ENCODE data around the gene ANKS1A.
"Not testable (repeated sequence)": the region's sequence is repeated elsewhere in the genome, so short reads cannot be mapped to it uniquely, and the experiment has no call there.

The ANKS1A gene

DNA sequence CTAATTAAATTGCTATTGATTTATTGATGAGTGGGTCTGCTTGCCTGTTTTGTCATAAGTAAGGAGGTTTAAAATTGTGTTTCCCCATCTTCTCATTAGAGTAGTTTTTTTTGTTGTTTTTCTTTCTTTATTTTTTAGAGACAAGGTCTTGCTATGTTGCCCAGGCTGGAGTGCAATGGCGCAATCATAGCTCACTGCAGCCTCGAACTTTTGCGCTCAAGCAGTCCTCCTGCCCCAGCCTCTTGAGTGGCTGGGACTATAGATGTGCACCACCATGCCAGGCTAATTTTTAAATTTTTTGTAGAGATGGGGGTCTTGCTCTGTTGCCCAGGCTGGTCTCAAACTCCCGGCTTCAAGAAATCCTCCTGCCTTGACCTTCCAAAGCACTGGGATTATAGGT, 31.0 kb downstream of the ANKS1A start:
- no peak for DNase-seq

DNA sequence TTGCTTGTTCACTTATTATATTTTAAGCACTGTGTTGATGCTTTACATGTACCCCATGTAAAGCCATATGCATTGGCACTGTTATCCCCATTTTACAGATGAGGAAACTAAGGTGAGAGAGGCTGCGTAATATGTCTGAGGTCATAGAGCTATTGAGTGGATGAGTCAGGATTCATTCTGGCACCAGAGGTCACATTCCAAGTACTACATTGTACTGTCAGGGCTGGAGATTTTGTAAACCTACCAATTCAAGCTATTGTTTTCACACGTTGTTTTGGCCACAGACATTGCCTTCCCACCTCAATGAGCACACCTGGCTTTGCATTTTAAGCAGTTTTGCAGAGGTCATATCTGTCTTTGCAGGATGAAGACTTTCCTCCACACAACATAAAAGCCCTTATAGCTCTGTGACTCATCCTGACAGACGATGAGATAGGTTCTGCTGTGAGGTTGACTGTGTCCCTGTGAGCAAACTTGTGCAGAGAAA, 33.2 kb downstream of the ANKS1A start:
- no peak for DNase-seq

DNA sequence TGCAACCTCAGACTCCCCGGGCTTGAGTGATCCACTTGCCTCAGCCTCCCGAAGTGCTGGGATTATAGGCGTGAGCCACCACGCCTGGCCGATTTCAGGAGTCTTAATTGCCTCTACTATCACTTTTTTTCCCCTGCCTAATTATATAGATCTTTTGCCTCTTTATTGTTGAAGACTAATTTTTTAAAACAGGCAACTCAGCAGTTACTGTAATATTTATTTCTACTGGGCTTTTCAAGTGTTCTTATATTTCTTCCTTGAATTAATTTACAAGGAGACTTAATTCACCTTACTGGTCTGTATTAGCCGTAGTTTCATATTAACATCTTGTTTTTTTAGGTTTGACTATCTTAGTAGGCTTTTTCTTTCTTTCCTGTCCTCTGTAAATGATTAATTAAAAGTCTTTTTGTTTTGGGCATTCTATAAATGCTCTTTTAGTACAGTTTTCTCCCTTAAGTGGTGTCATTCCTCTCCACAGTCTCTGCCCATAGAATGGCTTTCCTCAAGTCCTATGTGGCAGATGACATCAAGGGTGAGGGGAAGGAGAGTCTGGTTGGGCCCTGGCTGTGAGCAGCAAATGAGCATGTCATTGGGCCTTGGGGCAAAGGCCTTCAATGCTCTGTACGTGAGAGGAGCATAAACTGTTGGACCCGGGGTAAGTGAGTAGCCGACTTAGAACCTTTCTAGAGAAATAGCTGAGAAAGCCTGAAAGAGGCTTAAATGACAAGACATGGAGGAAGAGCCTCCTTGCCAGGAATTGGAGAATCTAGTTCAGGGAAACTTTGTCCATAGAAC, 36.0 kb downstream of the ANKS1A start:
- no peak for DNase-seq

DNA sequence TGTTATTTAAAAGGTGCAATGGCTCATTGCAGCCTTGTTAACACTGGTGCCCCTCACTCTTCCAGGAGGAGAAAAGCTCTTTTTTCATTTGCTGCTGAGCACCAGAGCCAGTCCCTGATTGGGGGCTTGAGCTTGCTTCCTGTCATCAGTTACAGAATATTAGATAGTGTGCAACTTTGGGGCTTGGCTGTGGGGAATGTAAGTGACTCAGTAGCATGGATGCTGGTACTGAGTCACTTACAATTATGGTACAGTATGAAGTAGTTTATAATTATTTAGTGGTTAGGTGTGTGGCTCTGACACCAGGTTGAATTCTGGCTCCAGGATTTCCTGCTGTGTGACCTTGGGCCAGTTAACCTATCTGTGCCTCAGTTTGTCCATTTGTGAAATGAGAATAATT, 37.6 kb downstream of the ANKS1A start:
- DNase-seq, result no peak

DNA sequence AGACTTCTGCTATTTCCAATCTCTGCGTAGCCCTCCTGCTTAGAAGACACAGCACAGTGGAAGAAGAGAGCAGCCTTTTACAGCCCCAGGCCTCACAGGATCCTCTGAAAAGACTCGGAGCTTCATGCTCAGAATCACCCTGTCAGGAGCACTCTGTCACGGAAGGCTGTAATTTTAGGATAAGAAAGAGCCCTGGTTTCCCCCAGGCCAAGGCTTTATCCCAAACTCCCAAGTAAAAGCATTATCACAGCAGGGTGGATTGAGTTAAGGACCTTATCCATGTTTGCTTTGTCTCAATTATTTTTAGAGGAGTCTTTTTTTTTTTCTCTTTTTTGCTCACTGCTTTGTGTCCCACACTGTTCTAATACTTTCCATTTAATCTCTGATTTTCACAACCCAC, 39.2 kb downstream of the ANKS1A start:
- no peak for DNase-seq

DNA sequence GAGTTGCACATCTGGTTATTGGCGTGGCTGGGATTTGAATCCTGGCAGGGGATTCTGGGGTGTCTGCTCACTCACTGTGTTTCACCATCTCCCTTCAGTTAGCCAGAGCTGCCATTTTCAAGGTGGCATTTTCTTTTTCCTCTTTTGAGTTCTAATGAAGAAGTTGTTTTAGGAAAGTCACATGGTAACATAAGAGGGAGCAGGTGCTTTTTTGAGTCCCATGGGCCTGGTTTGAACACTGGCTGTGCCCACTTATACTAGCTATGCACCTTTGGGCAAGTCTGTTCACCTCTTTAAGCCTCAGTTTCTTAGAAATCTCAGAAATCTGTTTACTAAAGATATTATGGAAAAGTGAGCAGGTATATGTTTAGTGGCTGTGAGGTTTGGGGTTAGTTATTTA, 39.6 kb downstream of the ANKS1A start:
- no peak for DNase-seq

DNA sequence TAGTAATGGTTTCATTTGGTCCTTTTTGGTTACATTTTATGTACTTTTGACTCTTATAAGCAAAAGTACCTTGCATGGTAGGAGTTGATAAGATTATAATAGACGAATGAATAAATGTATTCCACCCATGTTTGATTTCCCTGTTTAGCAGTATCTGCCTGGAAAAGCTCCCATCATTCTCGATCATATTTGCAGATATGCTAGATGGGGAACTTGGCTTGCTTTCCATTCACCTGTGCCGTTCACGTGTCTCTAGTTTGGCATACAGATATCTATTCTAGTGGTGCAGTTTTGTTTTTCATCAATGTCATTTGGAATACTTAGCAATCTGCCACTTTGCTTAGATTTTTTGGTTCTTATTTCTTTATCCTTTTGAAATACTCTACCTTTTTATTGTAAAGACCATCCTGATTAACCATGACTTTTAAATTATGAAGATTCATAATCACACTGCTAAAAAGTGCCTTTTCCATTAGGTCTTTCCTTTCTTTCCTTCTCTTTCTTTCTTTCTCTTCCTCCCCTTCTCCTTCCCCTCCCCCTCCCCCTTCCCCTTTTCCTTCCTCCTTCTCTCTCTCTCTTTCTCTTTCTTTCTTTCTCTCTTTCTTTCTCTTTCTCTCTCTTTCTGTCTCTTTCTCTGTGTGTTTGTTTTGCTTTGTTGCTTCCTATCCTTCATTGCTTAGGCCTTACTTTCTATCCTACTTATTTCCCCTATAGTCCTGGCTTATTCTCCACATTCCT, 40.4 kb downstream of the ANKS1A start:
- DNase-seq, result no peak

DNA sequence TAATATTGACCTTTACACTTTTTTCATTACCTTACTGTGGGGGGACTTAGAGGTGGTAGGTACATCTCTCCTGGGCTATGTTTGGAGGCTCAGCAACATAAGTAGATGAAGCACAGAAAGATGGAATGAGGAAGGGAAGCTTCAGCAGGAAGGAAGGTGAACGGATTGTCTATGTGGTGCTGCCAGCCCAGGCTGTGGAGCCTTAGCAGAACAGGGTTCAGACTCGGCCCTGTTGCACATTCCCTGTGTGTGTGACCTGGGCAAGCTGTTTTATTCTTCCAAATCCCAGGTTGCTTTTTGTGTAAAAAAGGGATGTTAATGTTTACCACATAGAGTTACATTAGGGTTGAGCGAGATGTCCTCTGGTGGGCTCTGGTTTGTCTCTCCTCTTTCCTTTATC, 41.2 kb downstream of the ANKS1A start:
- DNase-seq, result no peak

DNA sequence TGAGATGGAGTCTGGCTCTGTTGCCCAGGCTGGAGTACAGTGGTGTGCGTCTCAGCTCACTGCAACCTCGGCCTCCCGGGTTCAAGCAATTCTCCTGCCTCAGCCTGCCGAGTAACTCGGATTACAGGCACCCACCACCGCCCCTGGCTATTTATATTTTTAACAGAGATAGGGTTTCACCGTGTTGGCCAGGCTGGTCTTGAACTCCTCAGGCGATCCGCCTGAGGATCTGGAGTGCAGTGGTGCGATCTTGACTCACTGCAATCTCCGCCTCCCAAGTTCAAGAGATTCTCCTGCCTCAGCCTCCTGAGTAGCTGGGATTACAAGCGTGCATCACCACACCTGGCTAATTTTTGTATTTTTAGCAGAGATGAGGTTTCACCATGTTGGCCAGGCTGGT, 43.1 kb downstream of the ANKS1A start:
- not testable (repeated sequence) for DNase-seq

DNA sequence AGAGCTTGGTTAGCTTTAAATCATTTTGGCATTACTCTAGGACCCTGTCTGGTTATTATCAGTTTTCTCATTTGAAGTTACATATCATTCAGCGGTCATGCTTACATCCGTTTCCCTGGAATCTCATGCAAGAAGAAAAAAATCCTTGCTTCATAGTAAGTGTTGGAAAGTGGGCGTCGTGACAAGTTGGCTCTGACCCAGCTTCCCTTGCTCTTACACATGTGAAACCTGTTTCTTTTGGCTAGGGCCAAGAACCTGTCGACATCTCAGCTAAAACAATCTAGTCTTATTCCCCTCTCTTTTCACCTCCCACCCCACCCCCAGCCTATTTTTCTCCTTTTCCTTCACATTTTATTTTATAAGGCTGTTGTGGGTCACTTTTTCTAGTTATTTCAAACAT, 45.5 kb downstream of the ANKS1A start:
- no peak for DNase-seq

DNA sequence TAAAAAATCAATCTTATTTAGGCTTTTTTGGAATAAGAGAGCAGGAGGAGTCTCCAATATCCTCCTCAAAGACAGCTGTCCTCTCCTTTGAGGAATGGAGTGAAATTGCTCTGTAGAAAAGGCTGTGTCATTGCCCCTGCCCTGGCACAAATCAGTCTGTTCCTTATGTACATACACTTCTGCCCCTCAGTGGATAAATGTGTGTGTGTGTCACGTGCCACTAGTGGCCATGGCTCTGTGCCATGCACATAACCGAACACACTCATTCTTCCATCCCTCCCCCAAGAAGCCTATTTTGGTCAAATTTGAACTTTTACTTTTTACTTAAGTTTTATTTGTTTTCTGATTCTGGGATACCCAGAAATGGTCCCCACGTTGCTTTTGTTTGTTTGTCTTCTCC, 49.2 kb downstream of the ANKS1A start:
- DNase-seq, result no peak

DNA sequence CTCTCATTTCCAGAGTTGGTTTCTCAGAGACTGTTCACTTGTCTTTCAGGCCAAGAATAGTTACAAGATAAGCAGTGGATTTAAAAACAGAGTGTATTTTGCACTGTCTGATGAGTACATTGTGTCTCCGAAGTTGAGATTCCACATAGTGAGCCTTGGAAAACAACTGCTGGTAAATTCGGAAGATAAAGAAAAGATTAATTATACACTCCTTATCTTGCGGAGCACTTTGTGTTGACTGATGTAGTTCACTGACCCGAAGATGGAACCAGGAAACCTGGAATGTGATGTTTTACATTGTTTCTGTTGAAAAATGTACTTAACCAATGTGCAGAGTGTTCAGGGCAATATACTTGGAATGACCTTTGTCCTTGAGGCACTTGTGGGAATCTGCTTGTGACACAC, 51.0 kb downstream of the ANKS1A start:
- no peak for DNase-seq

DNA sequence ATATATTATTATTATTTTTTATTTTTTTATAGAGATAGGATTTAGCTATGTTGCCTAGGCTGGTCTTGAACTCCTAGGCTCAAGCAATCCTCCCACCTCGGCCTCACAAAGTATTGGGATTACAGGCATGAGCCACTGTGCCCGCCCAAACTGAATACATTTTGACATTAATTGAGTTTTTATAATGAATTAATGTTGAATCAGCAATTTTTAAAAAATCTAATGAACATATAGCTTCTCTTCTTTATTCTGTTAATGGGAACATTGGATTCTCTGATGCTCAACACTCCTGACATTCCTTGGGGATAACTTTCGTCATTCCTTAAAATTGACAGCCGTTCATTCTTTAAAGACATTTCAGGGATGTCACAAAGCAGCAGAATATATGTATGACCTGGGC, 52.4 kb downstream of the ANKS1A start:
- DNase-seq, result no peak

DNA sequence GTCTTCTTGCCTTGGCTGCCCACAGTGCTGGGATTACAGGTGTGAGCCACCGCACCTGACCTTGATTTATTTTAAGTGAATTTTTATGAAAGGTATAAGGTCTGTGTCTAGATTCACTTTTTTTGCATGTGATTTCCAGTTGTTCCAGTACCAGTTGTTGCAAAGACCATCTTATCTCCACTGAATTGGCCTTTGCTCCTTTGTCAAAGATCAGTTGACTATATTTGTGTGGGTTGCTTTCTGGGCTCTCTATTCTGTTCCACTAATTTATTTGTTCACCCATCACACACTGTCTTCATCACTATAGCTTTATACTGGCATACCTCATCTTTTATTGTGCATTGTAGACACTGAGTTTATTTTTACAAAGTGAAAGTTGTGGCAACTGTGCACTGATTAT, 56.3 kb downstream of the ANKS1A start:
- DNase-seq, result no peak

DNA sequence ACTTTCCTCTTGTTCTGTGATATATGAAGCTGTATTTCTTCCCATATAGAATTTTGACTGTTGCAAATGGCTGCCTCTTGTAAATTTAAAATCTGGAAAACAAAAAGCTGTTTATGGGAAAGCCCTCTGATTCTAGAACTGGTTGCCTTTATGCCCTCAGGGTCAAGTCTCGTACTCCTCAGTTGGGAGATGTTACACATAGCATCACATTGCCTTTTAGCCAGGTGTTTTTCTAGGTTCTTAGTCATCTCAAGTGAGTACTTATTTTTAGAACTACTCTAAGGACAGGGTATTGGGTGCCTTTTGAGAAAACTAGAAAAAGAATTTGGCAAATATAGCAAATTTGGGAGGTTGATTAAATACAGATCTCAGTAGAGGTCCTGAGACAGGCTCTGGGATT, 58.5 kb downstream of the ANKS1A start:
- no peak for DNase-seq

DNA sequence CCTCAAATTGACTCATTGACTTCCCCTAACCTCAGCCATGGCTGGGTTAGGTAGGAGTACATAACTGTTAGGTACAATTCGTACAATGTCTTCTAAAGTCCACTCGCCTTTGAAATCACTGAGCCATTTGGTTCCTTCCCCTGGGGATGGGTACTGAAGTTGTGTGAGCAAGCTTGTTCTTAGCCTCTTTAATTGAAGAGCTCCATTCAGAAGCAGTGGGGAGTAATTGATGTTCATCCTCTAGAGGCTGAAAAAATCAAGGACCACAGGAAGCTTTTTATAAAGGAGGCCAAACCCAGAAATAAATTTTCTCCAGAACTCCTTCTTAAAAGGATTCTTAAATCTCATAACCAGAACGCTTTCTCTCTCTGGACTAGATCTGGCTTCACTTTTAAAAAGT, 60.6 kb downstream of the ANKS1A start:
- DNase-seq, result no peak

DNA sequence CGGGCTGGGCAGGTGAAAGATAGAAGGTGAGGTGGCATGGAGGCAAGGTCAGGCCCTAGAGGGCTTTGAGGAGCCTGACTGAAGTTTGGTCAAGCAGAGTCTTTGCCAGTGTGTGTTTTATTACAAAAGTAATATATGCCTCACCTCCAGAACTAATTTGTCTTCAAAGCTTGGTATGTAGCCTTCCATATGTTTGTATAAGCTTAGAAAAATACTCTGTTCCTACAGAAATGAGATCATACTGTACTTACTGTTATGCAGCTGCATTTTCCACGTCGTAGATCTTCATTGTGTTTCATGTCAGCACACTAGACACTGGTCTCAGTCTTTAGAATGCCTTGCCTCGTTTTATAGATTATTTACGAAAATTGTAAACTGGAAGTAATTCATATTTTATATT, 61.8 kb downstream of the ANKS1A start:
- no peak for DNase-seq

DNA sequence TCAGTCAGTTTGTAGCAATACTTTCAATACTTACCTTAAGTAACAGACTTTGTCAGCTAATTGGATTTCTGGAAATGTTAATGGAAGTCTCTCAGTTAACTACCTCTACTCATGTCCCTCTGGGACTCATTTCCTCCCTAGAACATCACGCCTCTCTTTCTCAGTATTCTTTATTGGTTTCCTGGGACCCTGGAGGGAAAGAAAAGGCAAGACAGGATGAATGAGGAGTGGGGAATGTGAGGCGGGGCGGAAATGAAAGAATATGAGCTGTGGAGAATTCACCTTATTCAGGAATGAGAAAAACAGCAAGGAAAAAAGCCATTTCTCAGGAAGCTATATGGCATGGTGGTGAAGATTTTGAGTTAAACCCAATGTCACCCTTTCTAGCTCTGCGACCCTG, 62.7 kb downstream of the ANKS1A start:
- DNase-seq, result no peak

DNA sequence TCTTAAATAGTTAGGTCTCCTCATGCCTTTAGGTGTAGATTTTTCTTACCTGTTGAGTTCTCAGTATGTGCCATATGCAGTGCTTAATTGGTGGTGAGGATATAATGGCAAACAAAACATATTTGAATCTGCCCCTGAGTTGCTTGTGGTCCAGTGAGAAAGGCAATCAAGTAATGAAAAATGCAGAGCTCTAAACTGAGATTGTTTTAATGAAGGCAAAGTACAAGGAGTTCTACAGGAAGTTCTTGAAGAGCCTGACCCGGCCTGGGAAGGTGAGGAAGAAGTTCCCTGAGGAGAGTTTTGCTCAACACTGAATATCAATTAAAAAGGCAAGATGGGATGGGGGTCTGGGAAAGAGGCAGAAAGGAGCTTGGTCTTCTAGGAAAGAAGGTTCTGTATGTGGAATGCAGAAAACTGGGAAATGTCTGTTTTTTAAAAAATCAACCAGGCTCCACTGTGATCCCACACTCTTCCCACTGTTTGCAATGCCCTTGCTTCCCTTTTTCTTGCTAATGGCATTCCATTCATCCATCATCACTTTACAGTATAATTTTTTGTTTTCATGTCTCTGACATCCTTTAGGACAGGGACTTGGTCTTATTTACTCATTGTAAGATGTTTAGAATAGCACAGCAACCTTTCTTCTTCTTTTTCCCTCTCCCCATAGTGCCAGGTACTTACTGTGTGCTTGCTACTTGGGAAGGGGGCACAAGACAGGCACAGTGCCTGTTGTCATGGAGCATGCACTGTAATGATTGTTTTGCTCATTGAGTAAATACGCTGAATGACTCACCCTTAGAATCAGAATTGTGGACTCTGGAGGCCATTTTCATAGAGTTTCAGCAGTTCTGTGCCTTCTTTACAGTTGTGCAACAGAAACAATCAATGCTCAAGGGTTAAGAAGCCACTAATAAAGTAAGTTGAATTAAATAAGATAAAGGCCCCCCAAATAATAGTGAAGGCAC, 64.3 kb downstream of the ANKS1A start:
- DNase-seq, result no peak

DNA sequence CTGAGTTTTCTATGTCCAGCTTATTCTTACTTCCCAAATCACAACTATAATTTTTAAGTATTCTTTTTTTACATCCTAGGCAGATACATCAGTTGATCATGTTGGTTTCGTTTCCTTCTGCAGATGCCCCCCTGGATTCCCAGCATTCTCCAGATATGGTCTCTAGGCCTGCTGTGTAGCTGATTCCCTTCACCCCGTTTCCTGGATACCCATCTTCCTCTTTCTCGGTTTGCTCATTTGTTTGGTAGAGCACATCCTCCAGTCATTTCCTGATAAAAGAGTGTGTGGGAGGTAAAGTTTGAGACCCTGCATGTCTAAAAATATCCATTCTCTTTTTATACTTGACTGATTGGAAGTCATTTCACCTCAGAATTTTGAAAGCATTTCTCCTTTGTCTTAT, 66.4 kb downstream of the ANKS1A start:
- no peak for DNase-seq

DNA sequence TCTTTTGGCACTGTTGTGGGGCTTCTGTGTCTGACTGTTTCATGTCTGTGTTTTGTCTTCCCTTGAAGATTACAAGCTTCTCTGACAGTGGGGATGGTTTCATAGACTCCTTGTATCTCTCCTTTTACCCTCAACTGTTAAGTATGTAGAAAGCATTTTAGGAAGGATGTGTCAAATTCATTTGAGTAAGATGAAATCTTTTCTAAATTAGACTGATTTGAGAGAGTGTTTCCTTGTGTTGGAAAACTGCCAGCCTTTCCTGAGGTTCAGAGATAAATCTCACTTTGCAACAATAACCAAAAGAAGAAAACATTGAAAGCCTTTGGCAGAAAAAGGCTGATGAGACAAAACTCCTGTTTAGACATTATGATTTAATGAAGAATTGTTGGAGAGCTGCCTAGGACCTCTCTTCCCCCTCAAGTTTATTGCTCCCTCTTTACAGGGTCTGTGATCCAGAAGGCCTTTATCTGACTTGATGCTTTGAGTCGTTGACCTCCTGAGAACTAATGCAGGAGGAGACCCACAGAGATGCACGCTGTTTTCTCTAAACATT, 68.3 kb downstream of the ANKS1A start:
- DNase-seq, result no peak

DNA sequence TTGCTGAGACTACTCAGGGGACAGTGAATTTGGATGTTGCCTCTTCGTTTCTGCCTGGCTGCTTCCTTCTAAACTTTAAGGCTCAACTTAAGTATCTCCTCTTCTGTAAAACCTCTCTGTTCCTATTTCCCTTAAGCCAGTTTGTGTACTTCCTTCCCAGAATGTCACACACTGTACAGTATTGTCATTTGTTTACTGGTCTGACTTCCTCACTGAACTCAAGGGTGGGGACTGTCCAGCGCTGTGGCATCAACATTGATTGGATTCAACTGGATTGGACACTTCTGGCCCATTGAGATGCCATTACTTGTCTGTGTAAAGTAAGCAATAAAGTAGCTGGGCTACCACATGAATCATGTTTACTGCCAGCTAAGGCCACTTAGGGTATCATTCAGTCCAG, 69.7 kb downstream of the ANKS1A start:
- no peak for DNase-seq

DNA sequence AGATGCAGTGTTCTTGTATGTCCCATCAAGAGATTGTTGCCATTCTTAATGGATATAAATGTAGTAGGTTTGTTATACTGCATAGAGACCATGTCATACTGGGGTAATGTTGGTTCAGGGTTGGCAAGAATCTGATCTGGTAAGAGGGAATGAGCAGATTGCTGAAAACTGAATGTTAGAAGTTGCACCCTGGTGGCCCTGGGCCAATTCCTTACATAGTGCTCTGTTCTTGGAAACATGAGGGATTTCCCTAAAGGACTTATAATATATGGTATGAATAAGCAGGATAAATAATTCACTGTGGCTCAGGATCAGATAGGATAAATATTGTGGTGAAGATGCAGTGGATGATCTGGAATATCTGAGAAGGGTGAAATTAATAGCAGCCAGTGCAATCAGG, 70.2 kb downstream of the ANKS1A start:
- no peak for DNase-seq

Measured in NCI-H1694 treated with DMSO at 0.1 percent for 48 hours (cell line).